Natural killer cell (primary cell): ENCODE data around the gene RNF169. TPM values are rescaled to one million over a fixed set of nuclear protein-coding genes. Genes with fewer than 3 reads are reported as not detected.

ENCODE experiments used
- ATAC-seq, 3 donors: fragments of 150-1000 bp in 2 of 3; fragments of 200-7000 bp in 1 of 3; cut with Tn5 transposase; 1 replicate in 1 of 3; 2 replicates in 2 of 3; pipeline ENCODE4 v1.10.0; 2021; ENCODE audit warnings: mild to moderate bottlenecking in 2 of 3, moderate library complexity in 2 of 3
- DNase-seq, 2 donors: peaks; one replicate each; pipeline versions ENCODE4 v3.0.0 to v3.0.0-alpha.2; 2013 to 2021; ENCODE audit warnings: mixed read lengths in 1 of 2
- H3K27ac ChIP-seq: one replicate; pipeline ENCODE4 v1.5.1; 2013; ENCODE audit warnings: mild to moderate bottlenecking, low read length
- H3K27me3 ChIP-seq: one replicate; pipeline ENCODE4 v1.6.1; 2013; ENCODE audit warnings: low read length; ENCODE audit not compliant: control insufficient read depth, insufficient read depth
- H3K36me3 ChIP-seq: one replicate; pipeline ENCODE4 v1.6.1; 2013; ENCODE audit warnings: low read length; ENCODE audit not compliant: control insufficient read depth, insufficient read depth
- H3K4me1 ChIP-seq: one replicate; pipeline ENCODE4 v1.6.1; 2013; ENCODE audit warnings: low read length; ENCODE audit not compliant: control insufficient read depth, insufficient read depth
- H3K4me3 ChIP-seq: one replicate; pipeline ENCODE4 v1.5.1; 2013; ENCODE audit warnings: low read length
- H3K9me3 ChIP-seq: one replicate; pipeline ENCODE4 v1.6.1; 2013; ENCODE audit warnings: low read length; ENCODE audit not compliant: control insufficient read depth, insufficient read depth
- H3K27ac Mint-ChIP-seq, 2 donors: one replicate each; pipeline ENCODE4 v1.8.0; 2022; ENCODE audit warnings: mild to moderate bottlenecking in 2 of 2, mixed read lengths in 2 of 2, moderate library complexity in 1 of 2
- H3K27me3 Mint-ChIP-seq, 2 donors: one replicate each; pipeline ENCODE4 v1.8.0; 2022; ENCODE audit warnings: low read depth in 2 of 2, mixed read lengths in 2 of 2
- H3K36me3 Mint-ChIP-seq: one replicate; pipeline ENCODE4 v1.8.0; 2022; ENCODE audit warnings: mixed read lengths
- H3K4me1 Mint-ChIP-seq, 2 donors: one replicate each; pipeline ENCODE4 v1.8.0; 2022; ENCODE audit warnings: mixed read lengths in 2 of 2
- H3K4me3 Mint-ChIP-seq: one replicate; pipeline ENCODE4 v1.8.0; 2022; ENCODE audit warnings: mild to moderate bottlenecking, moderate library complexity, mixed read lengths
- H3K9me3 Mint-ChIP-seq, 2 donors: one replicate each; pipeline ENCODE4 v1.8.0; 2022; ENCODE audit warnings: mixed read lengths in 2 of 2
- CTCF ChIP-seq: fragments of 200-600 bp; IDR thresholded peaks from one replicate; pipeline ENCODE4 v1.8.0; 2022; ENCODE audit warnings: antibody characterized with exemption
- WGBS: methylation state at CpG from one replicate; pipeline ENCODE4 v1.1.7; 2013; ENCODE audit warnings: missing lambda C conversion rate; ENCODE audit not compliant: insufficient coverage; 5-methylcytosine and 5-hydroxymethylcytosine counted together
- intact Hi-C: fragments of 100-400 bp; cut with micrococcal nuclease; formaldehyde crosslinking; loops from one replicate; pipeline ENCODE4 v1.14.2; 2022
- total RNA-seq, 4 donors: library from RNA; stranded (reverse); fragments of 120-200 nt in 1 of 4; gene quantifications; one replicate each; pipeline versions ENCODE4 v1.2.3 to v1.2.4, GENCODE V29; 2013 to 2022

RNF169 gene
- total RNA-seq, 3 donors from 2014 or later (not counting 1 experiment from before 2014, with no cell fraction given): 29.1 to 39.8 (median 37.9) TPM

- DNase-seq (peak in 1 of 2 donors; percentile 37), ATAC-seq (peak; percentile 47 to 77 (median 74))
- Histone ChIP-seq H3K36me3 (no peaks in the 10 kb centered on the region), H3K27ac (peak overlapping the region; percentile 74), H3K4me3 (no peak overlapping the region), H3K4me1 (peaks cover 14% of the 10 kb centered on the region), H3K9me3 (no peaks in the 10 kb centered on the region), H3K27me3 (no peaks in the 10 kb centered on the region)
- Mint-ChIP-seq H3K9me3 (no peaks in the 10 kb centered on the region), H3K36me3 (no peaks in the 10 kb centered on the region), H3K27me3 (no peaks in the 10 kb centered on the region), H3K4me3 (peak overlapping the region; percentile 80), H3K4me1 (peaks cover 40 to 46% of the 10 kb centered on the region in 2 donors), H3K27ac (peak overlapping the region in 1 of 2 donors; percentile 89)
- intact Hi-C loops: no loop called here
- 33% methylated on average over 5 of the region's 5 CpGs for WGBS
- no peak for TF ChIP-seq CTCF
These were observed 35.6 kb downstream of the RNF169 start for GRCh38 chr11:74784234-74784633.

- Histone ChIP-seq H3K9me3 (no peaks in the 10 kb centered on the region), H3K27me3 (no peaks in the 10 kb centered on the region), H3K27ac (peak overlapping the region; percentile 74), H3K4me3 (no peak overlapping the region), H3K4me1 (peaks cover 14% of the 10 kb centered on the region), H3K36me3 (peaks cover 4% of the 10 kb centered on the region)
- H3K9me3 Mint-ChIP-seq: no peaks in the 10 kb centered on the region
- ATAC-seq: no peak
- intact Hi-C loops: no loop called here
- no peaks in the 10 kb centered on the region for H3K36me3 Mint-ChIP-seq
- no peak for TF ChIP-seq CTCF
- H3K27ac Mint-ChIP-seq: peak overlapping the region in 1 of 2 donors; percentile 89
- WGBS: 92% methylated on average over 2 of the region's 4 CpGs
- H3K4me1 Mint-ChIP-seq: peaks cover 44 to 46% of the 10 kb centered on the region in 2 donors
- H3K27me3 Mint-ChIP-seq: no peaks in the 10 kb centered on the region
- peak overlapping the region; percentile 80 for H3K4me3 Mint-ChIP-seq
- DNase-seq: no peak
These were observed 36.1 kb downstream of the RNF169 start for GRCh38 chr11:74784726-74785125.

- H3K27ac Mint-ChIP-seq: no peak overlapping the region
- no peaks in the 10 kb centered on the region for H3K27me3 ChIP-seq
- TF ChIP-seq CTCF: no peak
These were observed 37.9 kb downstream of the RNF169 start for GRCh38 chr11:74786574-74786973.

More at GRCh38 chr11:74786574-74786973, 37.9 kb downstream of the RNF169 start:
- Histone ChIP-seq H3K36me3 (peaks cover 22% of the 10 kb centered on the region), H3K4me3 (no peak overlapping the region), H3K27ac (no peak overlapping the region), H3K9me3 (no peaks in the 10 kb centered on the region), H3K4me1 (peaks cover 14% of the 10 kb centered on the region)
- no peaks in the 10 kb centered on the region for H3K9me3 Mint-ChIP-seq
- DNase-seq: no peak
- no peaks in the 10 kb centered on the region for H3K36me3 Mint-ChIP-seq
- H3K27me3 Mint-ChIP-seq: no peaks in the 10 kb centered on the region
- no peak for ATAC-seq
- intact Hi-C loops: no loop called here
- no peak overlapping the region for H3K4me3 Mint-ChIP-seq
- H3K4me1 Mint-ChIP-seq: peaks cover 44 to 46% of the 10 kb centered on the region in 2 donors
